Right lobe of liver (tissue), 4 donors: ENCODE data around the gene STOX1.

Experiments used
- POLR2A ChIP-seq: fragments of 450-650 bp; IDR thresholded peaks from one replicate; pipeline ENCODE4 v1.6.1; 2017; ENCODE audit warnings: antibody characterized with exemption, mild to moderate bottlenecking
- TF ChIP-seq, protein P1 (sequence below), 4 donors: fragments of 200-600 bp in 3 of 4; fragments of 450-650 bp in 1 of 4; IDR thresholded peaks; one replicate each; pipeline versions ENCODE4 v1.5.1 to v1.8.0; 2016 to 2022; ENCODE audit warnings: antibody characterized with exemption in 4 of 4, mild to moderate bottlenecking in 2 of 4
- donor health status: DM: no; HTN: no; CAD: no.
- donor health status: DM: no; HTN: no; CAD: no.
- donor health status: DM: no; HTN: yes; CAD: no.

DNA sequence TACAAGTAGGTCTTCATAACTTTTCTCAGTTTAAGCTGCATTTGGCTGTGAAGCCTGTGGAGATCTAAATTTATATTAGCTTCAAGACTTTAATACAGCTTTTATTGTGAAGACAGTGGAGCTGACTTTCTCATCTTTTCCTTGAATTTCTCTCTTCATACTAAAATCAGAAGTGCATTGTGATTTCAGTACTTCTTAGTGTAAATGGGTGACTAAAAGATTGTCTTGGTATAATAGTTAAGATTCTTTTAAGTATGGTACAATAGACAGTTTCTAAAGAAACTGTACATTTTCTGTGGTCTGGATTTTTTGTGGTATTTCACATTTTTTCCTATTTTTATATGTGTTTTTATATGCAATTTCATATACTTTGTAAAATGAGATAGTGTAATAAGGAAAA, 107.7 kb downstream of the STOX1 start:
- TF ChIP-seq, protein P1, sequence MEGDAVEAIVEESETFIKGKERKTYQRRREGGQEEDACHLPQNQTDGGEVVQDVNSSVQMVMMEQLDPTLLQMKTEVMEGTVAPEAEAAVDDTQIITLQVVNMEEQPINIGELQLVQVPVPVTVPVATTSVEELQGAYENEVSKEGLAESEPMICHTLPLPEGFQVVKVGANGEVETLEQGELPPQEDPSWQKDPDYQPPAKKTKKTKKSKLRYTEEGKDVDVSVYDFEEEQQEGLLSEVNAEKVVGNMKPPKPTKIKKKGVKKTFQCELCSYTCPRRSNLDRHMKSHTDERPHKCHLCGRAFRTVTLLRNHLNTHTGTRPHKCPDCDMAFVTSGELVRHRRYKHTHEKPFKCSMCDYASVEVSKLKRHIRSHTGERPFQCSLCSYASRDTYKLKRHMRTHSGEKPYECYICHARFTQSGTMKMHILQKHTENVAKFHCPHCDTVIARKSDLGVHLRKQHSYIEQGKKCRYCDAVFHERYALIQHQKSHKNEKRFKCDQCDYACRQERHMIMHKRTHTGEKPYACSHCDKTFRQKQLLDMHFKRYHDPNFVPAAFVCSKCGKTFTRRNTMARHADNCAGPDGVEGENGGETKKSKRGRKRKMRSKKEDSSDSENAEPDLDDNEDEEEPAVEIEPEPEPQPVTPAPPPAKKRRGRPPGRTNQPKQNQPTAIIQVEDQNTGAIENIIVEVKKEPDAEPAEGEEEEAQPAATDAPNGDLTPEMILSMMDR (IDR thresholded peaks at IDR 0.05): no peak
- no peak for TF ChIP-seq POLR2A
